Activated gamma-delta T cell treated with anti-CD3 and anti-CD28 coated beads, Interleukin-2, amount 50 U/mL, for 16 hours (primary cell): ENCODE results near the gene TBL1XR1.
"Not testable (repeated sequence)": the region's sequence is repeated elsewhere in the genome, so short reads cannot be mapped to it uniquely, and the experiment has no call there.

ENCODE experiments used
- DNase-seq: peaks from one replicate; pipeline ENCODE4 v3.0.0-alpha.2; 2020; ENCODE audit warnings: low read depth

TBL1XR1 gene

DNA sequence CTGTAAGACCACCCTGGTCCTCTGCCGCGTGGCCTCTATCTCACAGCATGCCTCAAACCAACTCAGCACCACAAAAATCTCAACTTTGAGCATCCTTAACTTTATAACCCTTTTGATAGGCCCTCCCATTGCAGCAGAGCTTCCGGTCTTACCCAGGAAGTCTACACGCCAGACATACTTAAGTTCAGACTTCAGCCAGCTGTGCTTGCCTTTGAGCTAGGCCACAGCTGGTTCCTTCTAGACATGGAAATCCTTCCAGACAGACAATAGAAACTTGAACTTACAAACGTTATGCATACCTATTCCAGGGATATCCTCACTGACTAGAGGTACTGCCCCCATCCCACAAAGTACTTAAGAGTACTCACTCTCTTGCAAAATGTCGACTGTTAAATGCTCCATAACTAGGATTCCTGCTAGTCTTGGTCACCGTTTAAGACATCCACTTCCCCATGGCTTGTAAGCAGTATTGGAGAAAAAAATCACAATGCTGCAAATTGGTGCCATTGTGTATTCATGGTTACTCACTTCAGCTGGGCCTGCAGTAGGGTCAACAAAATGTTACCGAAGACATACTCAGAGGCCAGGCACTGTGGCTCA is 183.5 kb downstream of the TBL1XR1 start:
- no peak for DNase-seq

DNA sequence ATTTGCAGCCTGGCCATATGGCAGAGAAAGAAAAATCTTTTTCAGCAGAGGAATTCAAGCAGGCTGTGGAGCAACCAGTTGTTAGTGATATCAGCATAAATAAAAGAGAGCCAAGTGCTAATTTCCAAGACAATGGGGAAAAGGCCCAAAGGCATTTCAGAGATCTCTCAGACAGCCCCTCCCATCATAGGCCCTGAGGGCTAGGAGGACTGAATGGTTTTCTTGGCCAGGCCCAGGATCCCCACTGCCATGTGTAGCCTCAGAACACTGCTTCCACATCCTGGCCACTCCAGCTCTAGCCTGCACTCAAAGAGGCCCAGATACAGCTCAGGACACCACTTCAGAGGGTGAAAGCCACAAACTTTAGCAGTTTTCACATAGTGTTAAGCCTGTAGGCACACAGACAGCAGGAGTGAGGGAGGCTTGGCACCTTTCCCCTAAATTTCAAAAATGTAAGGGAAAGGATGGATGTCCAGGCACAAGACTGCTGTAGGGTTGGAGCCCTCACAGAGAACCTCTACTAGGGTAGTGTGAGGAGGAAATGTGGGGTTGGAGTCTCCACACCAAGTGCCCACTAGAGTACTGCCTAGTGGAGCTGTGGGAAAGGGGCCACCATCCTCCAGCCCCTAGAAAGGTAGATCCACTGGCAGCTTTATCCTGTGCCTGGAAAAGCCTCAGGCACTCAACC is 191.4 kb downstream of the TBL1XR1 start:
- no peak for DNase-seq

DNA sequence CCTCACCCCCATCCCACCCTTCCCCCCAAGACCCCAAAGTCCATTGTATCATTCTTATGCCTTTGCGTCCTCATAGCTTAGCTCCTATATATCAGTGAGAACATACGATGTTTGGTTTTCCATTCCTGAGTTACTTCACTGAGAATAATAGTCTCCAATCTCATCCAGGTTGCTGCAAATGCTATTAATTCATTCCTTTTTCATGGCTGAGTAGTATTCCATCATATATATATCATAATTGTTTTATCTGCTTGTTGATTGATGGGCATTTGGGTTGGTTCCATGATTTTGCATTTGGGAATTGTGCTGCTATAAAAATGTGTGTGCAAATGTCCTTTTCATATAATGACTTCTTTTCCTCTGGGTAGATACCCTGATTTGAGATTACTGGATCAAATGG is 197.1 kb downstream of the TBL1XR1 start:
- not testable (repeated sequence) for DNase-seq

DNA sequence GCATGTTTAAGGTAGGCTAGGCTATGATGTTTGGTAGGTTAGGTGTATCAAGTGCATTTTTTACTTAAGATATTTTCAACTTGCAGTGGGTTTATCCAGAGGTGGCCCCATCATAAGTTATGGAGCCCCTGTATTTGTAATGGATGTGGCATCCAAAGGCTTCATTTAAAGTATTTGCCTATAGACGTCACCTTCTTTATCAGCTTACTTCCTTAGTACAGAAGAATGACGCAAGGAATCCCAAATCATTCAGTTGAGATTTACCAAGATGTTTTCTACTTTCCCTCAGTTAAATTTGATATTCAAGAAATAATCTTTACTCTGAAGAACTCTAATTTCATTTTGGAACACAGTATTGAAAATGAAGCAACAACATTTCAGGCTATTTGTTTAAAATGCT is 201.3 kb downstream of the TBL1XR1 start:
- DNase-seq = no peak

DNA sequence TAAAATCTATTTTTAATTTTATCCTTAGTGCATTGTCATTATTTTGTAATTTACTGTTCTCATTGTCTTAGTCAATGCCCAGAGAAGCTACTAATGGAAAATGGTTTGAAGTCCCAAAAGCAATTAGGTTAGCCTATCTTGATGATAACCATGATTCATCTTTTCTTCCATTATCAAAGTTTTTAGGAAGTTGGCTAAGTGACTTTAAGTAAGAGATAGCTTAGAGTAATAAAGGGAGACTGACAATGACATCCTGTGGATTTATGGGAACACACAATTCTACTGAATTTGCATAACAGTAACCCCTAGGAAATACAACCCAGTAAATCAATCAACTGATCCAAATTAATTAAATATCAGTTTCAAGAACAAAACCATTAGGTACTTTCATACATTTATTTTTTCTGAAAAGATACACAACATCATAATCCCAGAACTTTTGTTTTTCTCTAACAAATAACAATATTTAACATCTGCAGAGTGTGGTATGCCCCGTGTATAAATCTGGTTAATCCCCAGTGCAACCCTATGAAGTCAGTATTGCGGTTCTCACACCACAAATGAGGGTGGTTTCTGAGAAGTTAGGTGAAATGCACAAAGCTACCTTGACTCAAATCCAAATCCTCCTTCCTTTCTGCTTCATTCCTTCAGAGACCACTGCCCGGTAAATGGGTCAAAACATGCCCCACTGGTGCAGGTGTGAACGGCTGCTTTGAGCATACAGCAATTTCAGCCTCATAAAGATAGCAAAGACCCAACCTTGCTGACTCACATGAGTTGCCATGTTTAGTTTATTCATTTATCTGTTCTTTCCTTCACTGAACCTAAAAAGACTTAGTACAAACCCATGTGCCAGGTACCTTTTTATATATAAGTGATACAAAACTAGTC is 202.1 kb downstream of the TBL1XR1 start:
- no peak for DNase-seq

DNA sequence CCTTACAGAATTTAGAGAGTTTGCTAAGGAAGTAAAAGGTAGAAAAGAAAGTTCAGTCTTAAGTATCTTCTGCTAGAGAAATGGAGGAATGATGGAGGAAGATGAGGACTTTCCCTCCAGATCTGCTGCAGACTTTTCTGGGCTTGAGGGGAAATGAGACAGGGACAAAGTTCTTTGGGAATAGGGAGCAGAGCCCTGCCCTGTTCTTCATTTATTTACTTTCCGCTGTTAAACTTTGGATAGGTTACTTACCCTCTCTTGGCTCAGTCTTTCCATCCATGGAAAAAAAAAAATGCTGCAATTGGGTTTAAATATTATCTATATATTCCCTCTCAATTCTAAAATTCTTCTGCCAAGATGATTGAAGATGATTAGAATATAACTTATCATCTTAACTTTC is 202.9 kb downstream of the TBL1XR1 start:
- no peak for DNase-seq

DNA sequence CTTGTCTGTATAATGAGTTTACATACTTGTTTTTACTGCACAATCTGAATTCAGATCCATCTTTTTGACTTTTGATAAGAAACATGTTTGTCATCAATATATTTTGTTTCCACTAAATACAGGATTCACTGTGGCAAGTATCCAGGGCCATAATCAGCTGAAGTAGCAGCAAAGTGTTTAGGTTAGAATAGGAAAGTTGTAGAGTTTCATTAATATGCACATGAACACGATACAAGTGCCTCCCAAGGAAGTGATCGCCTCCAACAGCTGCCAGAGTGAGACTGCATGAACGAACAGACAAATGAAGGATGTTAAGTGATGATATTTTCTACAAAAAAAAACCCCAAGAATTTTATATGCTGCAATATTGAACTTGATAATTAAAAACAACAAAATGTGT is 204.3 kb downstream of the TBL1XR1 start:
- no peak for DNase-seq

DNA sequence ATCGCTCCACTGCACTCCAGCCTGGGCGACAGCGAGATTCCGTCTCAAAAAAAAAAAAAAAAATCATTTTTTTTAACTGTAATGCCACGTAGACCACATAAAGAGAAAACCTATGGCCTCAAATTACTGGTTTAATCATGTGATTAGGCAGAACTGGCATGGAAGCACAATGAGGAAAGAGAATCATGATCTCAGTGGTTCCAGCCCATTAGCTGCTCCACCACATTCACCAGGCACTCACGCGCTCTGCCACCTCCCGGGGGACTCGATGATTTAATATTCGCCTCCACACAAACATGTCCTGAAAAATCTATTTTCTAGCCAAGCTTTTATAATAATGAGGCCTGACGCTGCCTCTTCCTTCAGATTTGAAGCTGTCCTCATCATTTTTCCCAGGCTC is 204.7 kb downstream of the TBL1XR1 start:
- no peak for DNase-seq

DNA sequence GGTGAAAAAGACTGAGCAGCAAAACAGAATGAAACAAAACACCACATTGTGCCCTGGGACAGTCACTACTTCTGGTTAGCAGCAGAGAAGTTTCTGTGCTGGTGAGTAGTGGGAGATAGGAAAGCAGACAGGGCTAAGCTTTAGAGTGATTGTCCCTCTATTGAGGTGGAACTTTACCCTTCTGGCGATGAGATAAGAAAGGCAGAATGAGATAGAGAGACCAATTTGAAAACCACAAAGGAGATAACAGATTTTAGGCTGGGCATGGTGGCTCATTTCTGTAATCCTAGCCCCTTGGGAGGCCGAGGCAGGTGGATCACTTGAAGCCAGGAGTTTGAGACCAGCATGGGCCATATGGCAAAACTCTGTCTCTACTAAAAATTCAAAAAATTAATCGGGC is 208.5 kb downstream of the TBL1XR1 start:
- no peak for DNase-seq

DNA sequence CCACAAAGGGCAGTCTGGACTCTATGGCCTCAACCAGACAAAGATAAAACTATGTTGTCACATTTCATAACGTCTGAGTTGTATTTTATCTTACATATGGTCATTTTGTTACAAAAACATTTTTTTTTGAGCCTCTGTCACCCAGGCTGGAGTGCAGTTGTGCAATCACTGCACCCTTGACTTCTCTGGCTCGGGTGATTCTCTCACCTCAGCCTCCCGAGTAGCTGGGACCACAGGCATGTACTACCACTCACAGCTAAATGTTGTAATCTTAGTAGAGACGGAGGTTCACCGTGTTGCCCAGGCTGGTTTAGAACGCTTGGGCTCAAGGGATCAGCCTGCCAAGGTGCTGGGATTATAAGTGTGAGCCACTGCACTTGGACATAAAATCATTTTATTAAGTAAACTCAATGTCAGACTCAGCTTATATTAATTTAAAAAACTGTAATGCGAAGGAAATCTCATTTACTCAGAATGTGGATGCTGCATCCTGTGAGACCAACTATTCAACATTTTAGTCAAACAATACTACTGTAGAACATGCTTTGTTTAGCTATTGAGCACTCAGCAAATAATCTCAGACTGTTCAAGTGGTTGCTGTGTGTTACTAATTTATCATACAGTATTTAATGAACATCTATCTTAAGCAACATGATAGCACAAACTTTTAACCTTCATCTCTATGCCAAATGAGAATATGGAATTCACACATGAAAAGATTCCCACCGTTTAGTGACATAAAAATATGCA is 209.2 kb downstream of the TBL1XR1 start:
- no peak for DNase-seq

DNA sequence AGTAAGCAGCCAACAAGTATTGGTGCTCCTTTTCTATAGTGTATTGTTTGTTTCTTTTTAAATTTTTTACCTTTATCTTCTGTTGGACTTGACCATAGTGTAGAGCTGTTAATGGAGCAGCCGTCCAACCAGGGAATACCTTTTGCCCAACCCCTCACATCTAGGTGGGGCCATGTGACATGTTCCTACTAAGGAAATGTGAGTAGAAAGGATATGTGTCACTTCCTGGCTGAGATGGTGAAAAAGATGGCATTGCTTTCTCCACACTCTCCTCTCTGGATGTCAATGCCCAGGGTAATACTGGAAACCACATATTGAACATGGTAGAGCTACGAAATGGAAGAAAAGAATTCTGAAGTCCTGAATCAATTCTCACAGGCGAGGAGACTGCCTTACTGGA is 218.8 kb downstream of the TBL1XR1 start:
- no peak for DNase-seq

DNA sequence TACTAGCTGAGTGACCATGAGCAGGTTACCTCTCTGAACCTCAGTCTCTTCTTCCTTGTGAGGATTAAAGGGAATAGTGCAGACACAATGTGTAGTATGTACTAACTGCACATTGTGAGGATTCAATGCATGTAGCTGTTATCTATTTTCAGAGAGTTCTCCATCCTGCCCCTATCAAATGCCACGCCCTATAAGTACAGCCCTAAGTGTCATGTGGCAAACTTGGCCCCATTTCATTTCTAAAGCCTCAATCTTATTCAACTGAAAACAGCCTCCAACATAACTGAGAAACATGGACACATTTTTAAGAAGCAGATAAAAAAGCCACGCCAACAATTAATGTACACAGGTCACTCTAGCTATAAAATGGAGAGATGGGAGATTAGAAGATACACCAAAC is 220.0 kb downstream of the TBL1XR1 start:
- no peak for DNase-seq

DNA sequence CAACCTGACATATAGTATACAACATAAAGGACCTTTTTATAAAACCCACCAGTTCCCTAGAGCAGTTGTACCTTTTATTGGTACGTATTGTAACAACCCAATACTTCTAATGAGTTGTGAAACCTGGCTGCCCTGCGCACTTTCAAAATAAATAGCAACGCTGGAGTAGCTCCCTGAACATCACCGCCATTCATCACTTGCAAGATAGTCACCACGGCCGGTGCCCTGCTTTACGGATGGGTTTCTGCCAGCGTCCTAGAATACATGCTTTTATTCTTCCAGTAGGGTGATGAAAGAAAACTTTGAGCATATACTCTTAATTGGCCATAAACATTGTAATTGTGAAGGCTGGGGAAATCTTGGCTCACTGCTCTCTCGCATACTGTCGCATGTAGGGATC is 220.7 kb downstream of the TBL1XR1 start:
- no peak for DNase-seq

DNA sequence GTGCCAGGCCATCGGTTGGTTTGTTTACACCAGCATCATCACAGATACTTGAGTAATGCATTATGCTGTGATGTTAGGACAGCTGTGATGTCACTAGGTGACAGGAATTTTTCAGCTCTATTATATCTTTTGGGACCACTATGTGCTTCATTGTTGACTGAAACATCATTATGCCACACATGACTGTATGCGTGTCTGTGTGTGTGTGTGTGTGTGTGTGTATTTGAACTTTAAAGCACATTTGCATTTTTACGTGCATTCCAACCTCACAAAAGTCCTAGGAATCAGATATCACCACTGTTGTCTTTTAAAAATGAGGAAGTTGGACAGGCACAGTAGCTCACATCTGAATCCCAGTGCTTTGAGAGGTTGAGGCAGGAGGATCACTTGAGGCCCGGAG is 223.0 kb downstream of the TBL1XR1 start:
- no peak for DNase-seq

DNA sequence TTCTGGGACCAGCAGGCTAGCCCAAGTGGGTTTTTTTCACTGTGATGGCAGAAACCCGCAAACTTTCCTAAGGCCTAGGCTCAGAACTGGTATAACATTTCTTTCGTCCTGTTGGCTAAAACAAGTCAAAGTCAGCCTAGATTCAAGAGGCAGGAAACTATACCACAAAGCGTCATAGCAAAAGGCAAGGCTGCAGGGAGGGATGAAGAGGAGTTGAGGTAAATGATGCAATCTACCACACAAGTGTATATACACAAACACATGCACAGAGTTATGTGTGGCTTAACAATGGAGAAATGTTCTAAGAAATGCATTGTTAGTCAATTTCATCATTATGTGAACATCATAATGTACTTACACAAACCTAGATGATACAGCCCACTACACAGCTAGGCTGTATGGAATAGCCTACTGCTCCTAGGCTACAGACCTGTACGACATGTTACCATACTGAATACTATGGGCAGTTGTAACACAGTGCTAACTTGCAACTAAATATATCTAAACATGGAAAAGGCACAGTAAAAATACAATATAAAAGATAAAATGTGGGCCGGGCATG is 225.6 kb downstream of the TBL1XR1 start:
- DNase-seq = no peak

DNA sequence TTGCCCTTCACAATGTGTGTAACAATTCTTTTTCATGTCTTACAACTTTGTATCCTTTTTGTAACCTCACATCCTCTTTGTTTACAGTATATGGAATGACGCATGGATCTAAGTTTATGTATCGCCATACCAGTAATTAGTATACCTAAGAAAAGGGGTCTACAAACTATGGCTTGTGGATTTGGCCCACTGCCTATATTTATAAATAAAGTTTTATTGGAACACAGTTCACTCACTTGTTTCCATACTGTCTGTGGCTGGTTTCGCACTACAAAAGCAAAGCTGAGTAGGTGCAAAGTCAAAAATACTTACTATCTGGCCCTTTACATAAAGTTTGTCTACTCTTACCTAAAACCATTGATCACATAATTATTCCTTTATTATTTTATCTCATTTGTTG is 226.5 kb downstream of the TBL1XR1 start:
- no peak for DNase-seq

DNA sequence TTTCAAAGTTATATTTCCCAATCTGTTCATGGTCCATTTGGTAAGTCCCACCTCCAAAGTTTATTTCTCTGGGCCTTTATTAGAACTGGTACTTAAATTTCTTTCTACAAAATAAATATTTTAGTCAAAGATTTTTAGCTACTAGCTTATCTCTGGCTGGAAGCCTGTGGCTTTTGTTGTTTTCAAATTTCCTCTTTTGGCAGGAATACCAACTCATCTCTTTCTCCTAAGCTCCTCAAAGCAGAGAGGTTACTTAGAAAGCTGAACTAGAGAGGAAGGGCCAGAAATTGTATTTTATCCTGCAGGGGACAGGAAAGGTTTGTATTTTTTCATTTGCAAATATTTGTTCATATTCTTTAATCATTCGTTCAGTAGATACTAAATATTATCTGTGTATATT is 227.8 kb downstream of the TBL1XR1 start:
- DNase-seq = no peak
